ENCODE results near the gene SWAP70. TPM values are rescaled to one million over a fixed set of nuclear protein-coding genes. Genes with fewer than 3 reads are reported as not detected.

The SWAP70 gene
- total RNA-seq, 3 donors from 2014 or later (not counting 1 experiment from before 2014, with no cell fraction given) = 11.8 to 14.0 (median 11.9) TPM

DNA sequence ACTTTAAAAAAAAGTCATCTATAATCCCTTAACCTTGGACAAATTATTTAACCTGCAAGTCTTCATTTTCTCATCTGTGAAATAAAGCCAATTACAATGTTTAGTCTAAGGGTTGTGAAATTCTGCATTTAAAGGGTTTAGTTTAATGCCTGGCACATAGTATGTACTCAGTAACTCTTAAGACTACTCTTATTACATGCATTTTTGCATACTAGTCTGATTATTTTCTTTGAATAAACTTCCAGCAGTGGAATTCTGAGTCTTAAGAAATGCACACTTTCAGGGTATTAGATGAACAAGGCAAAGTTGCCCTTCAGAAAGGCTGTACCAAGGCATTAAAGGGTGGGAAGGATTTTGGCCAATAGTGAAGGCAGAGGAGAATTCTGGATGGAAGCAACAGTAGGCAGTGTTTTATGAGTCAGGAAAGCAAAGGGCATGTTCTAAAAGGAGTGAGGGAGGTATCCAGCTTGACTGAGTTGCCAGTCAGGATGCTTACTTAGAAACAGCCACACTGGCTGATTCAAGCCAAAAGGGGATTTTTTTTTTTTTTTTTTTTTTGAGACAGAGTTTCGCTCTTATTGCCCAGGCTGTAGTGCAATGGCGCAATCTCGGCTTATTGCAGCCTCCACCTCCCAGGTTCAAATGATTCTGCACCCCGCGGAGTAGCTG, 50.5 kb downstream of the SWAP70 start:
- Mint-ChIP-seq H3K36me3 (no peaks in the 10 kb centered on the region), H3K27ac (no peak overlapping the region), H3K9me3 (no peaks in the 10 kb centered on the region), H3K27me3 (ENCODE audit: low read depth in 2 of 2) (no peaks in the 10 kb centered on the region), H3K4me3 (no peak overlapping the region), H3K4me1 (peaks cover 7 to 8% of the 10 kb centered on the region in 2 donors)
- Histone ChIP-seq H3K9me3 (ENCODE audit: control insufficient read depth, insufficient read depth, low read length) (no peaks in the 10 kb centered on the region), H3K27me3 (ENCODE audit: control insufficient read depth, insufficient read depth, low read length) (no peaks in the 10 kb centered on the region), H3K4me1 (ENCODE audit: control insufficient read depth, insufficient read depth, low read length) (peaks cover 4% of the 10 kb centered on the region), H3K27ac (ENCODE audit: low read length) (no peak overlapping the region), H3K4me3 (ENCODE audit: low read length) (no peak overlapping the region), H3K36me3 (ENCODE audit: control insufficient read depth, insufficient read depth, low read length) (no peaks in the 10 kb centered on the region)
- no peak for TF ChIP-seq CTCF (IDR thresholded peaks at IDR 0.05)
- ATAC-seq = no peak
- no peak for DNase-seq
- 91% methylated on average over 5 of the region's 5 CpGs for WGBS (ENCODE audit: insufficient coverage)
- intact Hi-C loops (cut with micrococcal nuclease) = no loop called here

- H3K36me3 Mint-ChIP-seq = no peaks in the 10 kb centered on the region
- intact Hi-C loops (cut with micrococcal nuclease) = no loop called here
- no peaks in the 10 kb centered on the region for H3K27me3 ChIP-seq (ENCODE audit: control insufficient read depth, insufficient read depth, low read length)
- H3K4me3 ChIP-seq (ENCODE audit: low read length) = no peak overlapping the region
- no peak overlapping the region for H3K27ac ChIP-seq (ENCODE audit: low read length)
- peak in 1 of 3 donors; percentile 21 for ATAC-seq
- H3K36me3 ChIP-seq (ENCODE audit: control insufficient read depth, insufficient read depth, low read length) = no peaks in the 10 kb centered on the region
- no peaks in the 10 kb centered on the region for H3K9me3 Mint-ChIP-seq
- H3K27me3 Mint-ChIP-seq (ENCODE audit: low read depth in 2 of 2) = no peaks in the 10 kb centered on the region
- H3K4me3 Mint-ChIP-seq = no peak overlapping the region
- peaks cover 11% of the 10 kb centered on the region for H3K4me1 ChIP-seq (ENCODE audit: control insufficient read depth, insufficient read depth, low read length)
- peaks cover 19% of the 10 kb centered on the region in 2 donors for H3K4me1 Mint-ChIP-seq
- peak in 1 of 2 donors; percentile 11 for DNase-seq
- H3K9me3 ChIP-seq (ENCODE audit: control insufficient read depth, insufficient read depth, low read length) = no peaks in the 10 kb centered on the region
- H3K27ac Mint-ChIP-seq = peak overlapping the region in 1 of 2 donors; percentile 19
- no peak for TF ChIP-seq CTCF (IDR thresholded peaks at IDR 0.05)
- 37% methylated on average over 4 of the region's 4 CpGs for WGBS (ENCODE audit: insufficient coverage)
These were observed 52.6 kb downstream of the SWAP70 start for GRCh38 chr11:9716275-9717039.

DNA sequence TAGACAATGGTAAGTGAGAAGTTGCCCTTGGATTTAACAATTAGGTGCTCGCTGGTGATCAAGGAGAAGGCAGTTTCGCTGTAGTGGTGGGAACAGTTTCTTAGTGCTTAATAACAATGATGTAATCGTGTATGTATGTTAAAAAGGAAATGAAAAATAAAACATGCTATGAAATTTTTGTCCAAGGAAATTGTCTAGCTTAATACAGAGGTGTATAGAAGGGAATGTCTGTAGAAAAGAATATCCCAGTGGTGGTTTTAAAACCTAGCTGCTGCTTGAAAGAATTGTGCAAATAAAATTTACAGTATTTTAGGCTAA, 53.1 kb downstream of the SWAP70 start:
- Histone ChIP-seq H3K27me3 (ENCODE audit: control insufficient read depth, insufficient read depth, low read length) (no peaks in the 10 kb centered on the region), H3K4me1 (ENCODE audit: control insufficient read depth, insufficient read depth, low read length) (peaks cover 11% of the 10 kb centered on the region), H3K4me3 (ENCODE audit: low read length) (no peak overlapping the region), H3K36me3 (ENCODE audit: control insufficient read depth, insufficient read depth, low read length) (no peaks in the 10 kb centered on the region), H3K27ac (ENCODE audit: low read length) (no peak overlapping the region), H3K9me3 (ENCODE audit: control insufficient read depth, insufficient read depth, low read length) (no peaks in the 10 kb centered on the region)
- Mint-ChIP-seq H3K27ac (peak overlapping the region in 1 of 2 donors; percentile 19), H3K27me3 (ENCODE audit: low read depth in 2 of 2) (no peaks in the 10 kb centered on the region), H3K9me3 (no peaks in the 10 kb centered on the region), H3K4me3 (no peak overlapping the region), H3K36me3 (no peaks in the 10 kb centered on the region), H3K4me1 (peaks cover 19% of the 10 kb centered on the region in 2 donors)
- no peak for TF ChIP-seq CTCF (IDR thresholded peaks at IDR 0.05)
- WGBS (ENCODE audit: insufficient coverage) = 24% methylated on average over 3 of the region's 3 CpGs
- no peak for ATAC-seq
- intact Hi-C loops (cut with micrococcal nuclease) = no loop called here
- no peak for DNase-seq

All from natural killer cell (primary cell).